IMR-90 (cell line): ENCODE results near the gene NDST1. TPM values are rescaled to one million over a fixed set of nuclear protein-coding genes. Genes with fewer than 3 reads are reported as not detected.

Experiments
- ATAC-seq: fragments of 200-7000 bp; cut with Tn5 transposase; 2 replicates; pipeline ENCODE4 v1.9.1; 2020; ENCODE audit warnings: low read depth, mild to moderate bottlenecking, moderate library complexity
- BruUV-seq: library from RNA; stranded (reverse); fragments of 400-500 nt; replicated peaks from 2 replicates; lab custom pipeline; 2021; lab: Mats Ljungman, UMichigan
- CTCF ChIA-PET: fragments of 300-600 bp; formaldehyde crosslinking; extraction: SDS; loops from one replicate; lab custom pipeline; 2021; ENCODE audit warnings: antibody characterized with exemption; lab: Yijun Ruan, JAX
- POLR2A ChIA-PET: fragments of 300-600 bp; sonication (Branson Sonifier 250); formaldehyde crosslinking; loops from one replicate; lab custom pipeline; 2022; ENCODE audit warnings: antibody characterized with exemption; ENCODE audit not compliant: unreplicated experiment; lab: Charles Lee
- DNase-seq: peaks from one replicate; pipeline ENCODE4 v3.0.0; 2013
- H2AFZ ChIP-seq: replicated peaks from 2 replicates; pipeline ENCODE3; 2013; ENCODE audit warnings: low read length, mild to moderate bottlenecking; ENCODE audit not compliant: poor library complexity
- H2AK5ac ChIP-seq: 2 replicates; pipeline ENCODE4 v1.6.1; 2013; ENCODE audit warnings: low read depth, low read length, inconsistent platforms
- H2AK9ac ChIP-seq: replicated peaks from 2 replicates; pipeline ENCODE3; 2013; ENCODE audit warnings: mild to moderate bottlenecking, low read depth, low read length, moderate library complexity; ENCODE audit not compliant: poor library complexity
- H2BK120ac ChIP-seq: 2 replicates; pipeline ENCODE4 v1.6.1; 2013; ENCODE audit warnings: low read depth, low read length, inconsistent platforms
- H2BK15ac ChIP-seq: 3 replicates; pipeline ENCODE4 v1.6.1; 2013; ENCODE audit warnings: low read depth, low read length, inconsistent platforms
- H2BK20ac ChIP-seq: 2 replicates; pipeline ENCODE4 v1.6.1; 2013; ENCODE audit warnings: low read depth, mild to moderate bottlenecking, inconsistent platforms, low read length, moderate library complexity
- H2BK5ac ChIP-seq: 2 replicates; pipeline ENCODE4 v1.6.1; 2013; ENCODE audit warnings: mild to moderate bottlenecking, low read depth, low read length, inconsistent platforms; ENCODE audit not compliant: poor library complexity, severe bottlenecking
- H3K14ac ChIP-seq: replicated peaks from 2 replicates; pipeline ENCODE4 v1.6.1; 2013; ENCODE audit warnings: low read depth, low read length, inconsistent platforms
- H3K18ac ChIP-seq: 2 replicates; pipeline ENCODE4 v1.6.1; 2013; ENCODE audit warnings: low read depth, low read length, control low read depth
- H3K23ac ChIP-seq: 2 replicates; pipeline ENCODE4 v1.6.1; 2013; ENCODE audit warnings: low read depth, low read length, inconsistent platforms
- H3K27ac ChIP-seq: 2 replicates; pipeline ENCODE4 v1.5.1; 2013; ENCODE audit warnings: mild to moderate bottlenecking, control low read depth, low read length; ENCODE audit not compliant: insufficient read depth
- H3K27me3 ChIP-seq: 2 replicates; pipeline ENCODE4 v1.6.1; 2013; ENCODE audit warnings: low read length; ENCODE audit not compliant: control insufficient read depth, insufficient read depth
- H3K36me3 ChIP-seq: 2 replicates; pipeline ENCODE4 v1.6.1; 2013; ENCODE audit warnings: low read length, mixed read lengths; ENCODE audit not compliant: control insufficient read depth, insufficient read depth
- H3K4ac ChIP-seq: 2 replicates; pipeline ENCODE4 v1.6.1; 2013; ENCODE audit warnings: low read depth, low read length, inconsistent platforms
- H3K4me1 ChIP-seq: 2 replicates; pipeline ENCODE4 v1.6.1; 2013; ENCODE audit warnings: low read length, mixed read lengths; ENCODE audit not compliant: control insufficient read depth, insufficient read depth
- H3K4me2 ChIP-seq: 2 replicates; pipeline ENCODE4 v1.6.1; 2013; ENCODE audit warnings: low read depth, mild to moderate bottlenecking, control low read depth, low read length, moderate library complexity
- H3K4me3 ChIP-seq: 2 replicates; pipeline ENCODE4 v1.5.1; 2013; ENCODE audit warnings: low read depth, mild to moderate bottlenecking, control low read depth, low read length, moderate library complexity; ENCODE audit not compliant: insufficient read depth
- H3K56ac ChIP-seq: 2 replicates; pipeline ENCODE4 v1.6.1; 2013; ENCODE audit warnings: low read length, inconsistent platforms; ENCODE audit not compliant: insufficient read depth; ENCODE audit errors: extremely low read depth
- H3K79me1 ChIP-seq, 2 experiments: 2 replicates each; pipeline ENCODE4 v1.6.1; 2013; ENCODE audit warnings: low read length in 2 of 2, inconsistent platforms in 1 of 2, low read depth in 1 of 2
- H3K9ac ChIP-seq: 2 replicates; pipeline ENCODE4 v1.6.1; 2013; ENCODE audit warnings: low read depth, low read length, control low read depth
- H3K9me1 ChIP-seq: 2 replicates; pipeline ENCODE4 v1.6.1; 2013; ENCODE audit warnings: low read length, inconsistent platforms; ENCODE audit not compliant: insufficient read depth
- H3K9me3 ChIP-seq: 2 replicates; pipeline ENCODE4 v1.6.1; 2013; ENCODE audit warnings: low read length; ENCODE audit not compliant: control insufficient read depth, insufficient read depth
- H4K20me1 ChIP-seq: 2 replicates; pipeline ENCODE4 v1.6.1; 2013; ENCODE audit warnings: low read length, inconsistent platforms; ENCODE audit not compliant: insufficient read depth
- H4K5ac ChIP-seq: 2 replicates; pipeline ENCODE4 v1.6.1; 2013; ENCODE audit warnings: mild to moderate bottlenecking, low read depth, low read length, control low read depth
- H4K8ac ChIP-seq, 2 experiments: 2 replicates each; pipeline ENCODE4 v1.6.1; 2013; ENCODE audit warnings: low read depth in 2 of 2, low read length in 2 of 2, control low read depth in 1 of 2, inconsistent platforms in 1 of 2
- H4K91ac ChIP-seq: 2 replicates; pipeline ENCODE4 v1.6.1; 2013; ENCODE audit warnings: low read depth, low read length, inconsistent platforms; ENCODE audit not compliant: insufficient read depth
- BHLHE40 ChIP-seq: fragments of 150-350 bp; IDR thresholded peaks from 2 replicates; pipeline ENCODE4 v1.6.1; 2016; ENCODE audit warnings: mild to moderate bottlenecking, low read depth, low read length
- CEBPB ChIP-seq: IDR thresholded peaks from 2 replicates; pipeline ENCODE4 v1.6.1; 2012; ENCODE audit warnings: low read depth, low read length, improper control_type of control experiment
- CHD1 ChIP-seq: IDR thresholded peaks from 2 replicates; pipeline ENCODE4 v1.6.1; 2012; ENCODE audit warnings: low read depth, low read length, improper control_type of control experiment
- CTCF ChIP-seq: conservative IDR thresholded peaks from 2 replicates; pipeline ENCODE4 v1.5.1; 2012; ENCODE audit warnings: mild to moderate bottlenecking, low read depth, low read length, improper control_type of control experiment
- ELK1 ChIP-seq: fragments of 150-350 bp; IDR thresholded peaks from 2 replicates; pipeline ENCODE4 v1.6.1; 2016; ENCODE audit warnings: low read depth, mild to moderate bottlenecking, low read length, moderate library complexity, borderline replicate concordance
- FOS ChIP-seq: fragments of 150-350 bp; IDR thresholded peaks from 2 replicates; pipeline ENCODE4 v1.6.1; 2016; ENCODE audit warnings: low read depth, low read length
- MAFK ChIP-seq: IDR thresholded peaks from 2 replicates; pipeline ENCODE4 v1.6.1; 2012; ENCODE audit warnings: low read depth, low read length, improper control_type of control experiment
- MAZ ChIP-seq: IDR thresholded peaks from 2 replicates; pipeline ENCODE4 v1.6.1; 2012; ENCODE audit warnings: low read depth, mild to moderate bottlenecking, low read length, improper control_type of control experiment, moderate library complexity, borderline replicate concordance
- NFE2L2 ChIP-seq: fragments of 150-350 bp; IDR thresholded peaks from 2 replicates; pipeline ENCODE4 v1.6.1; 2016; ENCODE audit warnings: low read depth, mild to moderate bottlenecking, low read length
- POLR2A ChIP-seq: IDR thresholded peaks from 2 replicates; pipeline ENCODE4 v1.6.1; 2012; ENCODE audit warnings: mild to moderate bottlenecking, low read depth, low read length
- RAD21 ChIP-seq: IDR thresholded peaks from 2 replicates; pipeline ENCODE4 v1.6.1; 2012; ENCODE audit warnings: low read length, improper control_type of control experiment
- RCOR1 ChIP-seq: IDR thresholded peaks from 2 replicates; pipeline ENCODE4 v1.6.1; 2012; ENCODE audit warnings: mild to moderate bottlenecking, low read length, improper control_type of control experiment; ENCODE audit not compliant: insufficient replicate concordance
- RFX5 ChIP-seq: IDR thresholded peaks from 2 replicates; pipeline ENCODE4 v1.8.0; 2012; ENCODE audit warnings: low read depth, mild to moderate bottlenecking, low read length, moderate library complexity
- SMC3 ChIP-seq: fragments of 150-350 bp; IDR thresholded peaks from 2 replicates; pipeline ENCODE4 v1.6.1; 2016; ENCODE audit warnings: low read depth, mild to moderate bottlenecking, antibody characterized with exemption, low read length, moderate library complexity
- USF2 ChIP-seq: fragments of 150-350 bp; IDR thresholded peaks from 2 replicates; pipeline ENCODE4 v1.6.1; 2017; ENCODE audit warnings: mild to moderate bottlenecking, antibody characterized with exemption, low read length, low read depth
- WGBS, 2 experiments: methylation state at CpG; one replicate each; pipeline versions ENCODE4 v1.1.5 to v1.1.7; 2013; ENCODE audit warnings: missing lambda C conversion rate in 2 of 2; ENCODE audit not compliant: insufficient read length in 1 of 2; ENCODE audit errors: extremely low coverage in 2 of 2; 5-methylcytosine and 5-hydroxymethylcytosine counted together
- dilution Hi-C: fragments of 300-500 bp; cut with HindIII; formaldehyde crosslinking; loops from one replicate; pipeline ENCODE4 v1.14.3; 2018; ENCODE audit warnings: low sequenced_read_pairs; ENCODE audit not compliant: unreplicated experiment
- in situ Hi-C: fragments of 300-500 bp; cut with MboI; formaldehyde crosslinking; loops from 3 replicates; pipeline ENCODE4 v1.14.3; 2019; ENCODE audit warnings: low sequenced_read_pairs, inconsistent platforms, mixed read lengths
- intact Hi-C: fragments of 100-400 bp; cut with micrococcal nuclease; formaldehyde crosslinking; loops from 2 replicates; pipeline ENCODE4 v1.10.0; 2022
- polyA plus RNA-seq, 3 experiments: library from polyadenylated mRNA; depleted of rRNA; stranded (reverse); fragments of >200 nt; gene quantifications; 2 replicates each; pipeline ENCODE4 v1.2.3, GENCODE V29; 2012; ENCODE audit warnings: low replicate concordance in 1 of 3
- total RNA-seq: library from RNA; depleted of rRNA; stranded (reverse); fragments of >200 nt; gene quantifications from 2 replicates; pipeline ENCODE4 v1.2.3, GENCODE V29; 2012

NDST1 gene
- total and polyA plus RNA-seq, 2 of the 4 experiments (the other 2 are of a cell fraction), result 30.5 to 80.4 TPM

GRCh38 chr5:150520747-150521521 lies 13.0 kb downstream of the NDST1 start:
- Histone ChIP-seq H3K4me3 (no peak overlapping the region), H2AFZ (no peak overlapping the region), H4K91ac (no peak overlapping the region), H3K4me1 (peaks cover 42% of the 10 kb centered on the region), H3K56ac (no peak overlapping the region), H2AK5ac (no peak overlapping the region), H3K18ac (no peak overlapping the region), H2BK5ac (no peak overlapping the region), H3K27me3 (no peaks in the 10 kb centered on the region), H4K5ac (no peak overlapping the region), H2AK9ac (no peak overlapping the region), H3K27ac (no peak overlapping the region), H2BK20ac (no peak overlapping the region), H4K8ac (no peak overlapping the region), H3K9me1 (peaks cover 44% of the 10 kb centered on the region), H3K9ac (no peak overlapping the region), H3K14ac (no peak overlapping the region), H3K4me2 (no peak overlapping the region), H2BK120ac (no peak overlapping the region), H3K23ac (no peak overlapping the region), H3K4ac (no peak overlapping the region), H2BK15ac (no peak overlapping the region), H4K20me1 (peaks cover 88% of the 10 kb centered on the region), H3K9me3 (no peaks in the 10 kb centered on the region), H3K36me3 (peaks cover 37% of the 10 kb centered on the region), H3K79me1 (peaks cover 44 to 95% of the 10 kb centered on the region in 2 experiments)
- in situ Hi-C loops (loop anchor here (5.0 kb wide), 1 partner anchor 59 kb away; no protein-coding TSS in a partner anchor), dilution Hi-C loops (no loop called here), intact Hi-C loops (no loop called here)
- no peak for DNase-seq
- BruUV-seq, result no TSS peak
- POLR2A ChIA-PET, result no interaction called here
- CTCF ChIA-PET, result no interaction called here
- 94% methylated on average over 26 of the region's 38 CpGs; no CpG with 5 or more reads in 1 of the 2 experiments for WGBS, 2 experiments
- ATAC-seq, result no peak
- TF ChIP-seq NFE2L2 (no peak), USF2 (no peak), CTCF (no peak), CHD1 (no peak), ELK1 (no peak), RCOR1 (no peak), CEBPB (no peak), FOS (no peak), BHLHE40 (no peak), SMC3 (no peak), POLR2A (no peak), RAD21 (no peak), MAZ (no peak), RFX5 (no peak), MAFK (no peak)
